HL-60/S4 (cell line): ENCODE measurements around the gene ATP2B2.

Experiments
- in situ Hi-C: fragments of 300-500 bp; cut with MboI; formaldehyde crosslinking; loops from 2 replicates; pipeline ENCODE4 v1.14.3; 2022; ENCODE audit warnings: low sequenced_read_pairs

ATP2B2 gene

GRCh38 chr3:10289077-10289476 is 216.3 kb downstream of the ATP2B2 start:
- in situ Hi-C loops = no loop called here

GRCh38 chr3:10288575-10288960 is 216.8 kb downstream of the ATP2B2 start:
- in situ Hi-C loops = no loop called here

GRCh38 chr3:10287936-10288574 is 217.3 kb downstream of the ATP2B2 start:
- in situ Hi-C loops = no loop called here

DNA sequence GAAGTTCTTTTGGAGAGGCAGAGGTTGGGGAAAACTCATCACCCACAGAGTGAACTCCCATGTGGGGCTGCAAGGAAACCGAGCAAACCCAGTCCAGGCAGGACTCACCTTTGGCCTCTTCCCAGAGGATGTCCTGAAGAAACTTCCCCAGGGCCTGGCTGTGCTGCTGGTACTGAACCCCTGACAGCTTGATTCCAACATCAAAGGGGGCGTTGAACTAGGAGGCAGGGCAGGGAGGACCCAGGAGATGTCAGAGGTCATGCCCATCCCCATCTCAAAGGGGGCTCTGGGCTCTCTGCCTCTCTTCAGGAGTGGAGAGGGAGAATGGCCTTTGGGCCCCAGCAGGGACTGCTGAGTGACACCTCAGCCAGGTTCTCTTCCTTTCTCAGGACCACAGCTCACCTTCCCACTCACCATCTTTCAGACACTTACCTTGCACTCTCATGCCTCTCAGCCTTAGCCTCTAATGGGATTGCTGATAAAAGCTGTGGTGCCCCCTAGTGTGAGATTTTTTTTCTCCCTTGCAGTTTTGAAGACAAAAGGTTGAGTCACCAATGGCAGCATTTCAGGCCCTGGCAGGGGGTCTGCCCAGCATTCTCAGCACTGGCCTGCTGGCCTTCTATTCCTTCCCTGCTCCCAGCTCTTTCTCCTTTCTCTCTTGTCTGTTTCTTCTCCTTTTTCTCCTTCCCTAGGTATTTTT is 218.6 kb downstream of the ATP2B2 start:
- in situ Hi-C loops = no loop called here

- in situ Hi-C loops = no loop called here
Observed at GRCh38 chr3:10286133-10286524, 219.3 kb downstream of the ATP2B2 start.

DNA sequence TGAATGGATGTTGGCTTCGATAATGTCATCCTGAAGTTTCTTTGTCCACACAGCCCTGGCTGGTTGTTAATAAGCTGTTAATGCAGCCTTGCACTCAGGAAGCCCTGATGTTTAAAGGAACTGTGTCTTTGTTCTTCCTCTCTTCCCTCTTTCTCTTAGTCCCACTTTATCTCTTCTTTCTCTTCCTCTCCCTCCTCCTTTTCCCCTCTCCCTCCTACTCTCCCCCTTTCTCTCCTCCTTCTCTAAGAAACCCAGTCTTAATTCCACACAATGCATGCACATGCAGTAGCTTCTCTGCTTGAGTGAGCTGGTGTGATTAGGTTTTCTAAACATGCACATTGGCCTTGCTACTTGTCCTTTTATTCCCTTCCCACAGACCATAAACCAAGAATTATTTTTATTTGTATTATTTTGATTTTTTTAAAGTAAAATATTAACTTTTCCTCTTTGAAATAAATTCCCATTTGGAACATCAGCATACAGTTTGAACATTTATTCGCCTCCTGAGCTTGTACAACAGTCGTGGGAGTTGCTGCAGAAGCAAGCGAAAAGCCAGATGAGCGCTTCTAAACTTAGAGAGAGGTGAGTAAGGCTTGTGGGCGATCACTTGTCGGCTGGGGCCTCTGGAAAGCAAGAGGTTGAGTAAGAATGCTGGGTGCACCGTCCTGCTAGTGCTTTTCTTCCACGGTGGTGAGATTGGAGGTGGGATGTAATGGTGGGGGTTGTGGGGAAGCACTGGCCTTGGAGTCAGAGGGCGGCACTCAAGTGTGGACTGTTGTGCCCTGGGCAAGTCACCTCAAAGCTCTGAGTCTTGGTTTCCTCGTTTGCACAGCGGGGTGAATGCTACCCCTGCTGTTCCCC is 219.9 kb downstream of the ATP2B2 start:
- in situ Hi-C loops = no loop called here

- in situ Hi-C loops = no loop called here
Observed at GRCh38 chr3:10284496-10284895, 220.9 kb downstream of the ATP2B2 start.

- in situ Hi-C loops = no loop called here
Observed at GRCh38 chr3:10283638-10284037, 221.7 kb downstream of the ATP2B2 start.

- in situ Hi-C loops = no loop called here
Observed at GRCh38 chr3:10281951-10282350, 223.4 kb downstream of the ATP2B2 start.

DNA sequence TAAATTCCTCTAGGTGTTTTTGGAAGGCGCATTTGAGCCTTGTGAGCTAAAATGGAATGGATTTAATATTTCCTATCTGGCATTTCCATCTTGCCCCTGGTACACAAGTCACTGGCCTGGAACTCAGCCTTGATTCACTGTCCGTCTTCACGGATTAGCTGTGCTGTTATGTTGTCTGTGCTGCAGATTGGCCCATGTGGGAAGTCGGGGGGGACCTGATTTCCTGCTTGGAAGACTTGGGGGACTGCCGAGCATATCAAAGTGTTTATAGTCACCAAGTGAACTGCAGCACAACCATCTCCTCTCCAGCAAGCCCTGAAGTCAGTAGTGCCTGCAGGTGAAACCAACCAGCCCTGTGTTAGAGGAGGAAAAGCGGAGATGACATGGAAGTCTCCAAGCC is 224.8 kb downstream of the ATP2B2 start:
- in situ Hi-C loops = no loop called here

GRCh38 chr3:10280177-10280529 is 225.2 kb downstream of the ATP2B2 start:
- in situ Hi-C loops = no loop called here

DNA sequence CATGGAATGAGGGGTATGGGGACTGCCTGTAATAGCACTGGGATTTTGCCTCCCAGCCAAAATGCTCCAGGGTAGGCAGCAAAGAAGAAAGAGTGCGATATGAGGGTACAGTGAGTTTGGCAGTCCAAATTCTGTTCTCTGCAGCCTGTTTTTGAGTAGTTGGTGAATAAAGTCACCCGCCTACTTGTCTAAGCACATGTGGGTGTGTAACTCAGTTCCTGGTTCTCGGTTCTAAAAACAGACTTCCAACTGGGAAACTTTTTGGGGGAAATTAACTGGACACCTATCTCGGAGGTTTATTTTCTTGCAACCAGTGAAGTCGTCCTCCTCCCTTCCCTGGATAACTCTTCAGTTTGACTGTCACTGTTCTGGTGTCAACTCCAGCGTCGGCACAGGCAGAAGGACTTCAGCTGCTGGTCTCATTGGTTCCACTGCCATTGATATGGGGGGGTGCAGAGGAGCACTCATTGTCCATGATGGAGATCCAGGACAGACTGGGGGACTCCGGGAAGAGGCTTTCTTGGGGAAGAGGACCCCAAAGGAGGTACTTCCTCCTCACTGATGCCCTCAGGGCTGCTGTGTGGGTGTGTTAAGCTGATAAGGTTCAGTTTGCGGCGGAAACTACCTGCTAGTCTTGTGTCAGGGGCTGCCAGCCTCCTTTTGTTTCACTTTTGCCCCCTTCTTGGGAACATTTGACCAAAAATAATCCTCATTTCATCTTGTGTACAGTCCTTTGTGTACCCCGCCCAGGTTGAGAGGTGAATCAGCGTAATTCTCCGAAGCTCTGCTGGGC is 225.8 kb downstream of the ATP2B2 start:
- in situ Hi-C loops = no loop called here

DNA sequence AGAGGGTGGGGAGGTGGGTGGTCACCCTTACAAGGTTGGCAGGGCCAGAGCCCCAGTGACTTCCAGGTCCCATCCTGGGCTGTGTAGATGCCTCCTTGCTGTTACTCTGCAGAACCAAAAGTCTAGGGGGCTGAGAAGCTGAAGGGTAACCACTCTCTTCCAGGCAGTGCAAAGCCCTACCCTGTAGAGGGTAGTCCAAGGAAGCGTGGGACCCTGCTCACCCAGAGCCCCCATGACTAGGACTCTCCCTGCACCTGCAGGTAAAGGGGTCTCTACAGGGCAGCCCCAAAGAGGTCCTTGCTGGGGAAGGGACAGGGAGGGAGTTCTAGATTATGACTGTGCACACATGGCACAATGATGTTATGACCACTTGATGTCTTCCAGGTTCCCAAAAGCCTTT is 226.9 kb downstream of the ATP2B2 start:
- in situ Hi-C loops = no loop called here

- in situ Hi-C loops = no loop called here
Observed at GRCh38 chr3:10277115-10277625, 228.2 kb downstream of the ATP2B2 start.

DNA sequence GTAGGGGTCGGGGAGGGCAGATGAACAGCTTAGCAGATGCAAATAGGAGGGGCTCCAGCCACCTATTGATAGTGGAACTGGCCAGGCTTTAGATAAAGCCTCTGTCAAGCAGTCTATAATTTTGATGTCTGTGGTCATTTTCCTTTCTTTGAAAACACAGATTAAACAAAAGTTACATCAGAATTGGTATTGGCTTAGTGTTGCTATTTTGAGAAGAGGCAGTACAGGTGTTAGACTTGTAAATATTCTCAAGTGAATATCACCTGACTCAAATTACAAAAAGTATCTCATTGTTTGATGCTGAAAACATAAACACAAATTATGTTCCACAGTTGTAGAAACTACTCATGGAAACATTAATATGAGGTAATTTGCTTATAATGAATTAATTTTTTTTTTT is 230.8 kb downstream of the ATP2B2 start:
- in situ Hi-C loops = no loop called here
